GM18951 (cell line): ENCODE data around the gene CA14.
A peak's percentile ranks its signal among the peaks of the same experiment; 100 is the strongest.
"Not testable (repeated sequence)": the region's sequence is repeated elsewhere in the genome, so short reads cannot be mapped to it uniquely, and the experiment has no call there.

Experiments used
- POLR2A ChIP-seq: IDR thresholded peaks from 4 replicates; pipeline ENCODE4 v1.6.1; 2011; ENCODE audit warnings: mild to moderate bottlenecking; ENCODE audit not compliant: insufficient read length, insufficient read depth; ENCODE audit errors: extremely low read depth
- in situ Hi-C: fragments of 300-500 bp; cut with MboI; formaldehyde crosslinking; loops from one replicate; pipeline ENCODE4 v1.12.0; 2022; ENCODE audit warnings: low sequenced_read_pairs, mixed read lengths, inconsistent platforms; ENCODE audit not compliant: unreplicated experiment

Gene CA14

GRCh38 chr1:150233359-150234308, 23.9 kb upstream of the CA14 start:
- TF ChIP-seq POLR2A: no peak
- in situ Hi-C loops: no loop called here

- in situ Hi-C loops: no loop called here
- no peak for TF ChIP-seq POLR2A
Observed at GRCh38 chr1:150234309-150234565, 23.3 kb upstream of the CA14 start.

GRCh38 chr1:150234566-150235293, 22.8 kb upstream of the CA14 start:
- in situ Hi-C loops: no loop called here
- peak; percentile 88 for TF ChIP-seq POLR2A

GRCh38 chr1:150235294-150235851, 22.2 kb upstream of the CA14 start:
- in situ Hi-C loops: no loop called here
- TF ChIP-seq POLR2A: no peak

- in situ Hi-C loops: no loop called here
- peak; percentile 96 for TF ChIP-seq POLR2A
Observed at GRCh38 chr1:150235852-150236613, 21.5 kb upstream of the CA14 start, which contains the start of gene ANP32E. Gene ANP32E, minus strand, starts transcription at chr1:150236112. Its CDS starts 326 bp downstream, at chr1:150235786.

- in situ Hi-C loops: no loop called here
- TF ChIP-seq POLR2A: no peak
Observed at GRCh38 chr1:150236614-150237100, 20.9 kb upstream of the CA14 start.

GRCh38 chr1:150237176-150237575, 20.4 kb upstream of the CA14 start:
- in situ Hi-C loops: not testable (repeated sequence)

GRCh38 chr1:150237746-150238145, 19.8 kb upstream of the CA14 start:
- in situ Hi-C loops: no loop called here
- TF ChIP-seq POLR2A: no peak

- in situ Hi-C loops: no loop called here
Observed at GRCh38 chr1:150243003-150243402, 14.6 kb upstream of the CA14 start.

GRCh38 chr1:150249936-150250335, 7.6 kb upstream of the CA14 start:
- in situ Hi-C loops: loop anchor here (10.0 kb wide), 1 partner anchor 745 kb away; no protein-coding TSS in a partner anchor

More at GRCh38 chr1:150243003-150243402, 14.6 kb upstream of the CA14 start:
- TF ChIP-seq POLR2A: no peak

GRCh38 chr1:150256198-150256553, 1.4 kb upstream of the CA14 start:
- in situ Hi-C loops: loop anchor here (10.0 kb wide), 1 partner anchor 739 kb away; no protein-coding TSS in a partner anchor
- no peak for TF ChIP-seq POLR2A

More at GRCh38 chr1:150249936-150250335, 7.6 kb upstream of the CA14 start:
- TF ChIP-seq POLR2A: no peak

- no peak for TF ChIP-seq POLR2A
- in situ Hi-C loops: loop anchor here (10.0 kb wide), 1 partner anchor 738 kb away; no protein-coding TSS in a partner anchor
Observed at GRCh38 chr1:150256554-150257341, 826 bp upstream of the CA14 start.

- in situ Hi-C loops: loop anchor here (10.0 kb wide), 1 partner anchor 736 kb away; no protein-coding TSS in a partner anchor
Observed at GRCh38 chr1:150259217-150259616, 1.6 kb downstream of the CA14 start.

More at GRCh38 chr1:150259217-150259616, 1.6 kb downstream of the CA14 start:
- no peak for TF ChIP-seq POLR2A
